Muscle of back (tissue), 11 donors: ENCODE data around the gene YIF1A. TPM values are rescaled to one million over a fixed set of nuclear protein-coding genes. Genes with fewer than 3 reads are reported as not detected.
A peak's percentile ranks its signal among the peaks of the same experiment; 100 is the strongest.
"Not testable (repeated sequence)": the region's sequence is repeated elsewhere in the genome, so short reads cannot be mapped to it uniquely, and the experiment has no call there.

ENCODE experiments used
- DNase-seq, 3 donors: peaks; one replicate each; pipeline versions ENCODE4 v3.0.0 to v3.0.0-alpha.2; 2013
- polyA plus RNA-seq, 10 donors: library from polyadenylated mRNA; unstranded; fragments of 120-200 nt; gene quantifications; one replicate each; pipeline ENCODE4 v1.2.1, GENCODE V29; 2013; ENCODE audit not compliant: insufficient read length in 10 of 10

YIF1A gene
- polyA plus RNA-seq, 10 donors, result 33.5 to 59.4 (median 44.9) TPM

DNA sequence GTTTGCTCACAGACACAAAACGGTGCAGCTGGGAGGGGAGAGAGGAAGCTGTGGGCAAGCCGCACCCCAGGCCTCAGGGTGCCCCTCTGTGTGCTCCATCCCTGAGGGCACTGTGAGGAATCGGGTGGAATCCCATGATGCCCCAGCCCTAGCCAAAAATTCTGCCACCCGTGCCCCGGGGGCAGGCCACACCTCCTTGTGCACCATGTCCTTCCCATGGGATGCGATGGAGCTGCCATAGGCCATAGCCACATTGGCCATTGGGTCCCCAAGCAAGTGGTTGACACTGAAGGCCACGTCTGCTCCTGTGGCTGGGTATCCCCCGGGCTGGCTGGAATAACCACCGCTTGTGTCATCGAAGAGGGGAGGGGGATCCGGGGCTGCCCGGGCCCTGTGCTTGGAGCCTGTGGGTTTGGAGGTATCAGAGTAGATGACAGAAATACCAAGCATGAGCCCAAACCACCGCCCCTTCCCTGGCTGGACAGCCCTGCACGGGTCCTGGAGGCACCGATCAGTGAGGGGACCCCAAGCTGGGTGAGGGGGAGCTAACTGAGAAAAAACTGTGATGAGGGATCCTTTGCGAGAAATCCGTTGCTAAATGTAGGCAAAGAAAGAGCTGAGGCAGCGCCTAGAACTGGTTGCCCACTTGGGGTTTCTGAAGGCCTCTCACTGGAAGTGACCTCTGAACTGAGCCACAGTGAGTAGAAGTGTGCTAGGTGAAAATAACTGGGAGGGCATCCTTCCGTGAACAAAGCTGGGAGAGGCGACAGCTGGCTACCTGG lies 863 bp downstream of the YIF1A start:
- DNase-seq, result no peak

DNA sequence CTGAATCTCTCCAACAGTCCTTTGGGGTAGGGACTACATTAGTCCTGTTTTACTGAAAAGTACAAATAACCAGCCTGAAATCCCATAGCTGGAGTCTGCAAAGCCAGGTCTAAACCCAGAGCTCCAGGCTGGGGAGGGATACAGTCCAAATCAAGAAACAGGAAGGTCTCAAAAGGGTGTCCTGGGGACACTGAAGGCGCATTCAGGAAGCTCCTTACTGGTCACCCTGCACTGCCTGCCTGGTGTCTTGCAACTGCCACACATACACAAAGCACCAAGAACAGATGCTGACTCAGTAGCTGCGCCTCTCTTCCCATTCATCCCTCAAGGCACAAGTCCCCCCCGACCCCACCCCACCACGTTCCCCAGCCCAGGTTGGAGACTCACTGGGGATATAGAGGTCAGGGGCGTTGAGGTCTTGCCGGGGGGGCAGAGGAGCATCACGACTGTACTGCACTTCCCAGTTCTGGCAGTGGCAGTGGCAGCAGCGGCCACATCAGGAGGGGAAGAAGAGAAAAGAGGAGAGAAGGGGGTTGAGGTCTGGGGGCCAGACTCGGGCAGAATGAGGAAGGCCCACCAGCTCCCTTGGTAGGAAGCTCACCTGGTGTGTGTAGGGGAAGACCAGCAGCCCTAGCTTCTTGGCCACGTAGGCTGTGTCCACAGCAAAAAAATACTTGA lies 1.6 kb downstream of the YIF1A start:
- no peak for DNase-seq

DNA sequence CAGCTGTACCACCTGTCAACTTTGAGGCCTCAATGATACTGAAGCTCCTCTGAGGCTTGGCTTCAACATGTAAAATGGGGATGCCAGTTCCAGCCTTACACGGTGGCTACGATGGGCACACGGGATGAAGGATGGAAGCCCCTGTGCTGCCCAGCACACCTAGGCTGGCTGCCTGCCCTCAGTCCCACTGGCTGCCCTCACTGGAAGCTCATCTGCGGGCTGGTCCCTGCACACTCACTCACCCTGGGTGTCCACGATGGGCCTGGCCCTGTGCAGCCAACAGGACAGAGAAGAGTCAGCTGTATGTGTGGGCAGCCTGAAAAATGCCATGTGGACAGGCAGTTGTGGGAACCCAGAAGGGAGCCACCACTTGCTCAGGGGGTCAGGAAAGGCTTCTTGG lies 2.2 kb downstream of the YIF1A start:
- no peak for DNase-seq

DNA sequence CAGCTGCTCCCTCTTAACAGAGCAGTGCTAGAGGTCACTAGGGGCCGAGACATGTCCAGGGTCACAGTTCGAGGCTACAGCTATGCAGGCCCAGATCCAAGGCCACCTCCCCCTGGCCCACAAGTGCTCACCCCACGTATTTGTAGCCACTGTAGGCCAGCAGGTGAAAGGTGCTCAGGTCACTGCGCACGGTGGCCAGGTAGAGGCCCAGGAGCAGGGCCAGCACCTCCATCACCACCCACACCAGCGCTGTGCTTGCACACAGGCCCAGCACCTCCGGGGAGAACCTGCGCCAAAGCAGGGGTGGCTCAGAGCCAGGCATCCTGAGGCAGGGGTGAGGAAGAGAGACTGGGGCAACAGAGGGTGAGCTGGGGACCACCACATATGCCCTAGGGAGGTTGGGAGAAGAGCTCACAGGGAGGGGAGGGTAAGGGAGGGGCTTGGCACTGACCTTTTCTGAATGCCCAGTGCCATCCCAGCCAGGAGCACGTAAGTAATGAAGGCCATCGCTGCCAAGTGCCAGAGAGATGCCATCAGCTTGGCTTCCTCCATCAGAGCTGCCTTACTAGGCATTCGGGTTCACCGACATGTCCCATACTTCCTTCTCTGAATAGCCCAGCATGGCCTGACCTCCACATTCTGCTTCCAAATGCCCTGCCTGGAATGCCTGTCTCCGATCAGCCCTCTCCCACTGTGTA lies 3.5 kb downstream of the YIF1A start:
- DNase-seq, result peak in 1 of 3 donors; percentile 8

DNA sequence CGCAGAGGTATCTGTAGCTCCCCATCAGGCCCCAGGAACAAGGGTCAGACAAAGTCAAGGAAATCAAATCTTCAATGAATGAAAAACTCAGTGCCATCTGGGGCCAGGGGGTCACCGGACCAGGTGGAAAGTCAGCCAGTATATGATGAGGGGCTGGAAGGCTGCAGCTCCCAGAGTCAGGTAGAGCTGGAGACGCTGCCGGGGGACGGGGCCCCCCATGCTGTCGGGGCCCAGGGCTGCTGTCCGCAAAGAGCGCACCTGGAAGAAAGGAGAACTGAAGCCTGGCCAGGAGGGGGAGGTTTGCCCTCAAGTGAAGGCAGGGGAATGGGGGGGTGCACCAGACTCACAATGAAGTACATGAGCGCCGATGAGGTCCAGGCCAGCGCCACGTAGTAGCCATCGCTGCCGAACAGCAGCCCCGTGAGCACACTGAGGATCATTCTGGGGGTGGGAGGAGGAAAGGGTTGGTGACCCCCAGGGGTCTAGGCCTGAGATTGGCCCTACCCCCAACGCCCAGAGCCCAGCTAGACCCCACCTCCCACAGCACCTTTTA lies 4.3 kb downstream of the YIF1A start:
- DNase-seq, result peak in 1 of 3 donors; percentile 2

DNA sequence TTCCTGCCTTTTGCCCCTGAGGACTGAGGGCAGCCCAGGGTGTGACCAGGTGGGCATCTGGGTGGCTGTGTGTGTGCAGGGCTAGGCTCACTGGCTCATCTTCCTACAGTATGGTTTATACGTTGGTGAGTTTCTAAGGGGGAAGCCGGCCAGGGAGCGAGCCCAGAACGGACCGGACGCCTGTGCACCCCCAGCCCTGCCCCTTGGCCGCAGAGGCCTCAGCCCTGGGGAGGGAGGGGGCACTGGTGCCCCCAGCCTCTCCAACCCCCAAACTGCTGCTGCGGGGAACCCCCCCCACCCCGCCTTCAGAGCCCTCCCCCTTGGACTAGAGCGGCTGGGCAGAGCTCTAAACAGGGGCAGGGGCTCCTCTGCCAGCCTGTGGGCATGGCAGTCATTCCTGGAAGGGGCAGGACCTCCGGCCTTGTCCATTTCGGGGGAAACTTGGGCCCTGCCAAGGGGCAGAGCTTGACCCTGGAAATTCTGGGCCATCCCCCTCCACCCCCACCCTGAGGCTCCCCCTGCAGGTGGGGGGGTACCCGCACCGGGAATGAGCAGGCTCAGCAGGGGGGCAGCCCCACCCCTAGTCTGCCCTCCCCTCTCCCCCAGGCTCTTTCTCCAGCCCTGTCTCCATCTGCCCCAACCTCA lies 5.4 kb downstream of the YIF1A start:
- peak in 1 of 3 donors; percentile 22 for DNase-seq

DNA sequence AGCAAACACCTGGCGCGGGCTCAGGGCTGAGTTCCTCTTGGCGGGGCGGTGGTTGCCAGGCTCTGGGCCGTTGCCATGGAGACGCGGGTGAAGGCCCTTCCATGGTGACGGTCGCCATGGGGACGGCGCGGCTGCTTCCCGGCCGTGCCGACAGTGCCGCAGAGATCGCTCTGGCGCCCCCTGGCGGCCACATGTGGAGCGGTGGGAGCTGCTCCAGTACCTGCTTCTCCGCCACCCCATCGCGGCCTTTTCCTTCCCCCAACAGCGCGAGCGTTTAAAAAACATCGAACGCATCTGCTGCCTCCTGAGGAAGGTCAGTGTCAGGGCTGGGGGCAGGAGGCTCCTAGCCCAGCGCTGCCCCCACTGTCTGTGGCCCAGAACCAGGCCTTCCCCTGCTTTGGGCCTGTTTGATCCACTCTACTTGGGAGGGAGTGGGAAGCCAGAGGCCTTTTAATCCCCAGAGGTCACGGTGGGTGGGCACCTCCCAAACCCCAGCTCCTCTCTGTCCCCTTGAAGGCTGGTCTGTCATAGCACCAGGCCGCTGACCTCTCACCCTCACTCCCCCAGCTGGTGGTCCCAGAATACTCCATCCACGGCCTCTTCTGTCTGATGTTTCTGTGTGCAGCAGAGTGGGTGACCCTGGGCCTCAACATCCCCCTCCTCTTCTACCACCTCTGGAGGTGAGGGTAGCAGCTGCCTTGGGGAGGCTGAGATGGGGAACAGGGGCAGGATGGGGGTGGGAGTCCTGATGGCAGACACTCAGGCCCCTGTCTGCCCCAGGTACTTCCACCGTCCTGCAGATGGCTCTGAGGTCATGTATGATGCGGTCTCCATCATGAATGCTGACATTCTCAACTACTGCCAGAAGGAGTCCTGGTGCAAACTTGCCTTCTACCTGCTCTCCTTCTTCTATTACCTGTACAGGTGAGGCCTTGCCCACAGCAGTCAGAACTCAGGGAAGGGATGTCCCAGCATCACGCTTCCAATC lies 6.2 kb downstream of the YIF1A start:
- peak; percentile 91 to 97 (median 97) for DNase-seq

DNA sequence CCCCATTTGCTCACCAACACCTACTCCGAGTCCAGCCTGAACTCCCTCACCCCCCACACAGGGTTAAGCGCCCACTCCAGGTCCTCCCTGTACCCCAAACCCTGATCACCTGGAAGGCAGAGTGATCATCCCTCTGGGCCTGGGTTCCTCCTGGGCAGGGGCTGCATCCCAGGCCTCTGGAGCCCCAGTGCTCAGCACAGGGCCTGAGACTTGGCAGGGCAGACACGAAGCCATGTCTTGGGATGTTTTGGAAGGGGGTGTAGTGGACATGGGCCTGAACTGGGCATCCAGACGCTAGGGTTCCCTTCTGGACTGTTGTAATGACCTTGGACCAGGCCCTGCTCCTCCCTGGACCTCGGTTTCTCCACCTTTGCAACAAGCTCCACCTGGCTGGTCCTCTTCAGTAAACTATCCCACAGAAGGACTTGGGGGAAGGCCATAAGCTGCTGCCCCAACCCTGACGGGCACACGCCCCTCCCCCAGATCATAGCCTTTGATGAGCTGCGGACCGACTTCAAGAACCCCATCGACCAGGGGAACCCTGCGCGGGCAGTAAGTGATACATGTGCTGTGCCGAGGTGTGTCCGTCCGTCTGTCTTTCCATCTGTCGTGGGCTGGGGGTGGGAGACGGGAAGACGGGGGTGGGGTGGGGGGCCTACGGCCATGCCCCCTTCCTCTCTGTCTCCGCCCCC lies 7.0 kb downstream of the YIF1A start:
- no peak for DNase-seq

DNA sequence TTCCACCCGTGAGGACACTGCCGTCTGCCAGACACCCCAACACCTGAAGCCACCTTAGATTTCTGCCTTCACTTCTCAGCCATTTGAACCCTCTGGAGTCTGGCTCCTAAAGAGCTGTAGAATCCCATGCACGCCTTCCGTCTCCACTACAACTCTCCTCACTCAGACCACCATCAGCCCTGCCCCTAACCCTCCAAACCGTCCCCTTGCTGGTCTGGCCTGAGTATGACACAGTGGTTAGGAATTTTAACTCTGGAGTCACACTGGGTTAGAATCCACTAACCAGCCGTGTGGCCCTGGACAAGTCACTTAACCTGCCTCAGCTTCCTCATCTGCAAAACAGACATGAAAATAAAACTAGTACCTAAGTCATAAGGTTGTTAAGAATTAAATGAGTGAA lies 7.9 kb downstream of the YIF1A start:
- no peak for DNase-seq

DNA sequence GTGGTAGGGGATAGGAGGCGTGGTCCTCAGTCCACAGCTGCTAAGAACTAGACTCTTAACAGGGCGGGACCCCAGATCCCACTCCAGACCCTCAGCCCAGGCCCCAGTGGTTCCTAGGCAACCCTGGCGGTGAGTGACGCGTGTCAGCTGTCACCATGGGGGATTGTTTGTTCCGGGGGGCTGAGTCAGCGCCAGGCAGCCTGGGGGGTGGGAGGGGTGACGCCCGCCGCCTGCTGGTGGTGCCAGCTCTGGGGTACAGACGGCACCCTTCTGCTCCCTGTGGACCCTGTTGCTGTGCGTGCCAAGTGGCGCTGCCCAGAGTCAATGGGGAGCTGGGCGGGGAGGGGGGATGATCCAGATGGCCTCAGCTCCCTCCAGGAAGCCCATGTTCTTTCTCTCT lies 8.5 kb downstream of the YIF1A start:
- DNase-seq, result no peak

DNA sequence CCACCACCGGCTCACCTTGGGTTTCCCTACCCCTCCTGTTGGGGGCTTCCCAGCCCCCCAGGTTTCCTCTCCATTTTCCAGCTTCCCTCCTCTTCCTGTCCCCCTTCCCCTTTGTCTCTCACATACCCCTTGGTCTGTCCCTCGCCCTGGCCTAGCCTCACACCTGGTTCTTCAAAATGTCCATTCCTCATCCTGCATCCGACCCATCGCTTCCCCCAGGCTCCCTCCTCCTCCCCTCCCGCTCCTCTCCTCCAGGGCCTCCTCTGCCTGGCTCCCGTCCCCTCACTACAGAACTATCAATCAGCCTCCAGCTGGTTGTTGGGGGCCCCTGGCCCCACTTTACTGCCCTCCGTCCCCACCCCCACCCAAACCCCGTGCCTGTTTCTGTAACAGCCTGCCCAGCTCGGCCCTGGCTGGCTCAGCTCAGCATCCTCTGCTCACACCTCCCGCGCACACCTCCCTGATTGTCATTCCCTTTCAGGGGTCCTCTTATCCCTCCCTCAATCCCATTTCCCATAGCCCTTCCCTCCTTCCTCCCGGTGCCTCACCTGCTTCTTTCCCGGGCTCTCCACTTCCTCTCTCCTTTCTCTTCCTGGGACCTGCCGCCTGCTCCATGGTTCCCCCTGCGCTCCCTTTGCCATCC lies 9.7 kb downstream of the YIF1A start:
- DNase-seq, result no peak

DNA sequence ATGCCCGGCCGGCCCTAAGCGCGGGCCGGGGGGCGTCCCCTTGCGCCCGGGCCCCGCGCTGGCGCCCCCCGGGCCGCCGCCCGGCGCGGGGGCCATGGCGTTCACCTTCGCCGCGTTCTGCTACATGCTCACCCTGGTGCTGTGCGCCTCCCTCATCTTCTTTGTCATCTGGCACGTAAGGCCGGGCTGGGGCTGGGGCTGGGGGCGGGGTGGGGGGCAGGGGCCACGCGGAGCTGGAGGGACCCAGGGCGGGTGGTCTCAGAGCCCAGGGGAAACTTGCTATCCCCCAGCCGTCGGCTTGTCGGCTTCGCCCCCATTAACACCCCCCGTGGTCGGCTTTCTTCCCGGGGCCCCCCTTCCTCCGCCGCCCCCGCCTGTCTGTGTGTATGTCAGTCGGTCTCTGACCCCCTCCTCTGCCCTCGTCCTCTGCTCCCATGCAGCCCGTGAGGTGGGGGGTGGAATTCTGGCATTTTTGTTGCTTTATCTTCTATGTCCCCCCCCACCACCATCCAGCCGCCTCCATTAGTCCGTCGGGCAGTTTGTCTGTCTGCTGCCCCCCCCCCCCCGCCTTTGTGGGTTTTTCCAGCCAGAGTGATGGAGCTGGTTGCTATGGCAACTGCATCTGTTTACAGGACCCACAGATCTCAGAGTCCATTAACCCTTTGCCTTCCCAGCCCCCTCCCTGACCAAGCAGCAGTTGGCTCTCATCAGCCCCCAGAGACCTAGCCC lies 10.4 kb downstream of the YIF1A start:
- DNase-seq, result no peak

DNA sequence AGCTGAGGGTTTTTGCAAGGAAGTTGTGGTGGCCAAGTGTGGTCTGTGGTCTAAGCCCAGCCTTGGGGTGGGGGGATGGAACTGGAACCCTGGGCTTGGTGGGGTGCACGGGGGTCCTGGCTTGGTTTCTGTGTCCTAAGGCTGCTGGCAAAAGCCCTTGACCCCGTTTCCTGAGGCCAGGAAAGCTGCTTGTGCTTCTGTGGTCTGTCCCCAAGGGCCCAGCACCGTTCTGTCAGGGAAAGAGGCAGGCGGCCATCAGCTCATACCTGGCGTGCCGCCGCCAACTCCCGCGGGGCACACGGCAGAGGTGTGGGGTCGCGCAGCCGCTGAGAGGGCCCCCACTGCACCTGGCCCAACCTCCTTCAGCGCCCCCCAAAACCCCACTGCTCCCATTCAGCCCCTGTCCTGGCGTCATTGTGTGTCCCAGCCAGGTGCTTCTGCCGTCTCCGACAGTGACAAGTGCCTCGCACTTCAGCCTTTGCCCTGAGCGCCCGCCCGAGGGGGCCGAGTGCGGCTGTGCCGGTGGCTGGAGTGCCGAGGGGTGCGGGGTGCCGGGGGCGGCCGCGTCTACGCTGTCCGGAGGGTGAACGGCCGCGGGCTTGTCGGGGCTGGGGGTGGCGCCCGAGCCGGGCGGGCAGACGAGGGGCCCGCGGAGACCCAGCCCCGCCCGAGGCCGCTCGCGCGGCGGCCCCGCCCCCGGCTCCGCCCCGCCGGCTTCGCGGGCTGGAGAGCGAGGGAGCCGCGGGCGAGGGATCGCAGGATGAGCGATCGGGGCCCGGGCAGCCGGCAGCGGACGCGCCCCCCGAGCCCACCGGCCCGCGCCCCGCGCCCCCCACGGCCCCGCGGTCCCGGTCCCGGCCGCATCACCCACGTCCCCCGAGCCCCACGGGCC lies 11.2 kb downstream of the YIF1A start, which contains the start of gene CNIH2:
TSS of gene CNIH2 (plus strand) at position 705 of the 892 bp plus-strand sequence. CDS start 282 bp downstream, outside the sequence.
- DNase-seq, result peak in 1 of 3 donors; percentile 62

DNA sequence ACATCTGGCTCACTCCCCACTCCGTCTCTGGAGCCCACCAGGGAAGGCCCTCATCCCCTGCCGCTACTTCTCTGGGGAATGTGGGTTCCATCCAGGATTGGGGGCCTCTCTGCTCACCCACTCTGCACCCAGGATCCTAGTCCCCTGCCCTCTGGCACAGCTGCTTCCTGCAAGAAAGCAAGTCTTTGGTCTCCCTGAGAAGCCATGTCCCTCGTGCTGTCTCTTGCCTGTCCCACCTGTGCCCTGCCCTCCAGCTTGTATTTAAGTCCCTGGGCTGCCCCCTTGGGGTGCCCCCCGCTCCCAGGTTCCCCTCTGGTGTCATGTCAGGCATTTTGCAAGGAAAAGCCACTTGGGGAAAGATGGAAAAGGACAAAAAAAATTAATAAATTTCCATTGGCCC lies 11.9 kb downstream of the YIF1A start:
- not testable (repeated sequence) for DNase-seq

DNA sequence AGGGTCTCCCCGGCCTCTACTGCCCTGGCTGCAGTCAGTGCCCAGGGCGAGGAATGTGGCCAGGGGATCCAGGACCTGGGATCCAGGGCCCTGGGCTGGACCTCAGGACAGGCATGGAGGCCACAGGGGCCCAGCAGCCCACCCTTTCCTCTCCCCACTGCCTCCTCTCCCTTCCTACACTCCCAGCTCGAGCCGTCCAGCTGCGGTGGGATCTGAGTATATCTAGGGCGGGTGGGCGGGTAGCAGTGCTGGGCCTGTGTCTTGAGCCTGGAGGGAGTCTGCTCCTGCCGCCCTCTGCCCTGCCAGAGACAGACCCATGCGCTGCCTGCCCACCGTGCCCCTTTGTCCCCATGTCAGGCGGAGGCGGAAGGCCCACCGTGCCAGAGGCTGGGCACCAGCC lies 12.3 kb downstream of the YIF1A start:
- DNase-seq, result not testable (repeated sequence)

DNA sequence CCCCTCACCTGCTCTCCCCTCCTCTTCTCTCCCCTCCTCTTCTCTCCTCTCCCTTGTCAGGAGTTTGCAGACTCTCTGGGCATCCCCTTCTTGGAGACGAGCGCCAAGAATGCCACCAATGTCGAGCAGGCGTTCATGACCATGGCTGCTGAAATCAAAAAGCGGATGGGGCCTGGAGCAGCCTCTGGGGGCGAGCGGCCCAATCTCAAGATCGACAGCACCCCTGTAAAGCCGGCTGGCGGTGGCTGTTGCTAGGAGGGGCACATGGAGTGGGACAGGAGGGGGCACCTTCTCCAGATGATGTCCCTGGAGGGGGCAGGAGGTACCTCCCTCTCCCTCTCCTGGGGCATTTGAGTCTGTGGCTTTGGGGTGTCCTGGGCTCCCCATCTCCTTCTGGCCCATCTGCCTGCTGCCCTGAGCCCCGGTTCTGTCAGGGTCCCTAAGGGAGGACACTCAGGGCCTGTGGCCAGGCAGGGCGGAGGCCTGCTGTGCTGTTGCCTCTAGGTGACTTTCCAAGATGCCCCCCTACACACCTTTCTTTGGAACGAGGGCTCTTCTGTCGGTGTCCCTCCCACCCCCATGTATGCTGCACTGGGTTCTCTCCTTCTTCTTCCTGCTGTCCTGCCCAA lies 12.8 kb downstream of the YIF1A start:
- no peak for DNase-seq

DNA sequence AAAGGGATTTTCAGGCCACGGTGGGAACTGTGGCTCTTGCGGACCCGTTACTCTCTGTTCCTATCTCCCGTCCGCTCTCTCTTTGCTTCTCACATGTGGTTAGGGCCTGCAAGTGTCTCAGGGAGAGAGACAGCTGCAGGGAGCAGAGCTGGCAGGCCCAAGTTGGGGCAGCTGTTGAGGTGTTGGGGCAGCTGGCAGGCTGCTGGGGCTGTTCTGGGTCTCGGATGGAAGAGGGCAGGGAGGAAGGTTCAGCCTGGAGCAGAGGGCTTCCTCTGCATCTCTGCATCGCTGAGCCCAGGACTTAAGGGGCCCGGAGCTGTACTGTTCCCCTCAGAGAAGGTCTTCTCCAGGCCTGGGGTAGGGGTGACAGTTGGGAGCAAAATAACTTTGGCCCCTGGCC lies 13.5 kb downstream of the YIF1A start:
- DNase-seq, result peak in 1 of 3 donors; percentile 49
